ENCODE measurements around the gene TMPRSS4.

GRCh38 chr11:118102721-118103261, 25.9 kb downstream of the TMPRSS4 start:
- TF ChIP-seq CTCF (IDR thresholded peaks at IDR 0.05; ENCODE audit: low read length) = no peak
- no peak for TF ChIP-seq EZH2 (optimal IDR thresholded peaks at IDR 0.05; ENCODE audit: low read depth, low read length)
